C4-2B (cell line): Measurements from ENCODE around the gene NFE2L1.

Experiments used
- ZFX ChIP-seq: fragments of 450-650 bp; IDR thresholded peaks from 2 replicates; pipeline ENCODE4 v1.6.1; 2017
- TF ChIP-seq, protein P1 (sequence below): fragments of 450-650 bp; conservative IDR thresholded peaks from 2 replicates; pipeline ENCODE4 v1.5.1; 2017; ENCODE audit warnings: mild to moderate bottlenecking

DNA sequence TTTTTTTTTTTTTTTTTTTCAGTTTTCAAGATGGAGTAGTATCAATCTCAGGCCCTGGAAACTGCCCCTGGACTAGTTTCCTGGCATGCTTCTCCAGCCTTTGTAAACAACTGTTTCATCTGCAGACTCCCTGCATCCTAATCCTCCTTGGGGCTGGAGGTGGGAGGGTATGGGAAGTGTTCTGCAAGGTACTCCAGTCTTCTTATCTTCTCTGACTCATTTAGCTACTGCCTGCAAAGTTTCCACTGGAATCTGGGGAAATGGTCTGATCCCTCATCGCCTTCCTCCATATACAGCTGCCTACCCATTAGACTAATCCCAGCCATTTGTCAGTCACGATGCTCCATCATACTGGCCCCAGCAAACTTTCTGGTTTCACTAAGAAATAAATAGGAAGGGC lies 32.0 kb upstream of the NFE2L1 start:
- TF ChIP-seq, protein P1, sequence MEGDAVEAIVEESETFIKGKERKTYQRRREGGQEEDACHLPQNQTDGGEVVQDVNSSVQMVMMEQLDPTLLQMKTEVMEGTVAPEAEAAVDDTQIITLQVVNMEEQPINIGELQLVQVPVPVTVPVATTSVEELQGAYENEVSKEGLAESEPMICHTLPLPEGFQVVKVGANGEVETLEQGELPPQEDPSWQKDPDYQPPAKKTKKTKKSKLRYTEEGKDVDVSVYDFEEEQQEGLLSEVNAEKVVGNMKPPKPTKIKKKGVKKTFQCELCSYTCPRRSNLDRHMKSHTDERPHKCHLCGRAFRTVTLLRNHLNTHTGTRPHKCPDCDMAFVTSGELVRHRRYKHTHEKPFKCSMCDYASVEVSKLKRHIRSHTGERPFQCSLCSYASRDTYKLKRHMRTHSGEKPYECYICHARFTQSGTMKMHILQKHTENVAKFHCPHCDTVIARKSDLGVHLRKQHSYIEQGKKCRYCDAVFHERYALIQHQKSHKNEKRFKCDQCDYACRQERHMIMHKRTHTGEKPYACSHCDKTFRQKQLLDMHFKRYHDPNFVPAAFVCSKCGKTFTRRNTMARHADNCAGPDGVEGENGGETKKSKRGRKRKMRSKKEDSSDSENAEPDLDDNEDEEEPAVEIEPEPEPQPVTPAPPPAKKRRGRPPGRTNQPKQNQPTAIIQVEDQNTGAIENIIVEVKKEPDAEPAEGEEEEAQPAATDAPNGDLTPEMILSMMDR, result no peak
- no peak for TF ChIP-seq ZFX
